Nephron progenitor cell (in vitro differentiated cells): ENCODE measurements around the gene KIF5C.
A peak's percentile ranks its signal among the peaks of the same experiment; 100 is the strongest.

Experiments
- DNase-seq: peaks from one replicate; pipeline ENCODE4 v3.0.0; 2021
- H3K27ac Mint-ChIP-seq: 2 replicates; pipeline ENCODE4 v1.8.0; 2021; ENCODE audit warnings: mild to moderate bottlenecking, moderate library complexity, mixed read lengths
- H3K27me3 Mint-ChIP-seq: 2 replicates; pipeline ENCODE4 v1.8.0; 2021; ENCODE audit warnings: mild to moderate bottlenecking, low read depth, mixed read lengths; ENCODE audit not compliant: poor library complexity
- H3K36me3 Mint-ChIP-seq: 2 replicates; pipeline ENCODE4 v1.8.0; 2021; ENCODE audit warnings: low read depth, mixed read lengths
- H3K4me1 Mint-ChIP-seq: 2 replicates; pipeline ENCODE4 v1.8.0; 2021; ENCODE audit warnings: mixed read lengths
- H3K4me3 Mint-ChIP-seq: 2 replicates; pipeline ENCODE4 v1.8.0; 2021; ENCODE audit warnings: mild to moderate bottlenecking, moderate library complexity, mixed read lengths
- H3K9me3 Mint-ChIP-seq: 2 replicates; pipeline ENCODE4 v1.8.0; 2021; ENCODE audit warnings: mild to moderate bottlenecking, moderate library complexity, mixed read lengths
- CTCF ChIP-seq: fragments of 200-600 bp; sonication (generic); IDR thresholded peaks from 2 replicates; pipeline ENCODE4 v1.5.0; 2021; ENCODE audit warnings: antibody characterized with exemption

The KIF5C gene

GRCh38 chr2:149070681-149071320, 195.8 kb downstream of the KIF5C start:
- Mint-ChIP-seq H3K27me3 (peaks cover 3% of the 10 kb centered on the region), H3K36me3 (no peaks in the 10 kb centered on the region), H3K27ac (no peak overlapping the region), H3K4me1 (peaks cover 25% of the 10 kb centered on the region), H3K9me3 (peaks cover 5% of the 10 kb centered on the region), H3K4me3 (no peak overlapping the region)
- DNase-seq: no peak
- TF ChIP-seq CTCF: no peak

GRCh38 chr2:149075105-149075504, 200.1 kb downstream of the KIF5C start:
- peaks cover 3% of the 10 kb centered on the region for H3K27me3 Mint-ChIP-seq
- no peak overlapping the region for H3K4me3 Mint-ChIP-seq
- DNase-seq: no peak
- peaks cover 59% of the 10 kb centered on the region for H3K4me1 Mint-ChIP-seq
- H3K36me3 Mint-ChIP-seq: no peaks in the 10 kb centered on the region
- TF ChIP-seq CTCF: no peak
- H3K9me3 Mint-ChIP-seq: no peaks in the 10 kb centered on the region
- H3K27ac Mint-ChIP-seq: no peak overlapping the region

GRCh38 chr2:149075853-149076252, 200.8 kb downstream of the KIF5C start:
- Mint-ChIP-seq H3K9me3 (no peaks in the 10 kb centered on the region), H3K27ac (peak overlapping the region; percentile 92), H3K4me1 (peaks cover 64% of the 10 kb centered on the region), H3K27me3 (peaks cover 3% of the 10 kb centered on the region), H3K36me3 (no peaks in the 10 kb centered on the region), H3K4me3 (peak overlapping the region; percentile 24)
- no peak for DNase-seq
- no peak for TF ChIP-seq CTCF
